Thoracic aorta (tissue), 2 donors: ENCODE results near the gene UGP2. TPM values are rescaled to one million over a fixed set of nuclear protein-coding genes. Genes with fewer than 3 reads are reported as not detected.

ENCODE experiments used
- ATAC-seq: fragments of 150-250 bp; one replicate; pipeline ENCODE4 v1.8.0; 2017; ENCODE audit warnings: low read depth; ENCODE audit not compliant: insufficient number of reproducible peaks, low FRiP score
- DNase-seq: peaks from one replicate; pipeline ENCODE4 v3.0.0-alpha.2; 2020; ENCODE audit warnings: low spot score
- H3K27ac ChIP-seq, 2 donors: fragments of 200-600 bp; sonication (generic); 1 replicate in 1 of 2; 2 replicates in 1 of 2; pipeline ENCODE4 v1.5.1; 2016; ENCODE audit warnings: mild to moderate bottlenecking in 2 of 2, moderate library complexity in 2 of 2
- H3K27me3 ChIP-seq: fragments of 200-600 bp; sonication (generic); replicated peaks from 2 replicates; pipeline ENCODE4 v1.6.0; 2016; ENCODE audit warnings: mild to moderate bottlenecking; ENCODE audit not compliant: insufficient read depth
- H3K36me3 ChIP-seq: fragments of 200-600 bp; sonication (generic); one replicate; pipeline ENCODE4 v1.5.1; 2016
- H3K4me1 ChIP-seq, 2 donors: fragments of 200-600 bp; sonication (generic); 1 replicate in 1 of 2; 2 replicates in 1 of 2; pipeline versions ENCODE4 v1.5.1 to v1.6.0; 2016; ENCODE audit warnings: low read depth in 2 of 2, mild to moderate bottlenecking in 1 of 2; ENCODE audit not compliant: control insufficient read depth in 1 of 2
- H3K4me3 ChIP-seq: fragments of 200-600 bp; sonication (generic); 2 replicates; pipeline ENCODE4 v1.5.1; 2016; ENCODE audit warnings: mild to moderate bottlenecking
- H3K9me3 ChIP-seq: fragments of 200-600 bp; sonication (generic); 2 replicates; pipeline ENCODE4 v1.5.1; 2016
- total RNA-seq, 2 donors: library from RNA; depleted of rRNA; stranded (reverse); fragments of >200 nt; gene quantifications; one replicate each; pipeline versions ENCODE4 v1.1.0 to v1.2.3, GENCODE V29; 2016
- TF ChIP-seq, protein P1 (sequence below): fragments of 200-600 bp; sonication (generic); IDR thresholded peaks from one replicate; pipeline ENCODE4 v1.5.1; 2019; ENCODE audit warnings: antibody characterized with exemption

The UGP2 gene
- total RNA-seq, 2 donors from 2014 or later: 103 to 176 TPM

- Histone ChIP-seq H3K27me3 (no peaks in the 10 kb centered on the region), H3K36me3 (peaks cover 30% of the 10 kb centered on the region), H3K4me1 (no peaks in the 10 kb centered on the region), H3K4me3 (no peak overlapping the region), H3K9me3 (no peaks in the 10 kb centered on the region), H3K27ac (no peak overlapping the region)
- DNase-seq (no peak), ATAC-seq (no peak)
- TF ChIP-seq, protein P1, sequence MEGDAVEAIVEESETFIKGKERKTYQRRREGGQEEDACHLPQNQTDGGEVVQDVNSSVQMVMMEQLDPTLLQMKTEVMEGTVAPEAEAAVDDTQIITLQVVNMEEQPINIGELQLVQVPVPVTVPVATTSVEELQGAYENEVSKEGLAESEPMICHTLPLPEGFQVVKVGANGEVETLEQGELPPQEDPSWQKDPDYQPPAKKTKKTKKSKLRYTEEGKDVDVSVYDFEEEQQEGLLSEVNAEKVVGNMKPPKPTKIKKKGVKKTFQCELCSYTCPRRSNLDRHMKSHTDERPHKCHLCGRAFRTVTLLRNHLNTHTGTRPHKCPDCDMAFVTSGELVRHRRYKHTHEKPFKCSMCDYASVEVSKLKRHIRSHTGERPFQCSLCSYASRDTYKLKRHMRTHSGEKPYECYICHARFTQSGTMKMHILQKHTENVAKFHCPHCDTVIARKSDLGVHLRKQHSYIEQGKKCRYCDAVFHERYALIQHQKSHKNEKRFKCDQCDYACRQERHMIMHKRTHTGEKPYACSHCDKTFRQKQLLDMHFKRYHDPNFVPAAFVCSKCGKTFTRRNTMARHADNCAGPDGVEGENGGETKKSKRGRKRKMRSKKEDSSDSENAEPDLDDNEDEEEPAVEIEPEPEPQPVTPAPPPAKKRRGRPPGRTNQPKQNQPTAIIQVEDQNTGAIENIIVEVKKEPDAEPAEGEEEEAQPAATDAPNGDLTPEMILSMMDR: no peak
These were observed 46.4 kb downstream of the UGP2 start for GRCh38 chr2:63888053-63888452.

- TF ChIP-seq, protein P1: peak; percentile 53
- peaks cover 26% of the 10 kb centered on the region for H3K36me3 ChIP-seq
- ATAC-seq: no peak
- no peaks in the 10 kb centered on the region for H3K27me3 ChIP-seq
- no peaks in the 10 kb centered on the region for H3K9me3 ChIP-seq
- no peak overlapping the region for H3K27ac ChIP-seq
- H3K4me3 ChIP-seq: no peak overlapping the region
- H3K4me1 ChIP-seq: no peaks in the 10 kb centered on the region
- DNase-seq: no peak
These were observed 47.0 kb downstream of the UGP2 start for GRCh38 chr2:63888490-63889402.

- H3K36me3 ChIP-seq: peaks cover 26% of the 10 kb centered on the region
- ATAC-seq: no peak
- no peak overlapping the region for H3K27ac ChIP-seq
- no peaks in the 10 kb centered on the region for H3K27me3 ChIP-seq
- TF ChIP-seq, protein P1: no peak
- no peak for DNase-seq
- no peaks in the 10 kb centered on the region for H3K4me1 ChIP-seq
- no peak overlapping the region for H3K4me3 ChIP-seq
- H3K9me3 ChIP-seq: no peaks in the 10 kb centered on the region
These were observed 49.0 kb downstream of the UGP2 start for GRCh38 chr2:63890678-63891077.

GRCh38 chr2:63891488-63892030 is 49.9 kb downstream of the UGP2 start:
- H3K36me3 ChIP-seq: peaks cover 21% of the 10 kb centered on the region
- TF ChIP-seq, protein P1: no peak
- no peak overlapping the region for H3K27ac ChIP-seq
- no peaks in the 10 kb centered on the region for H3K27me3 ChIP-seq
- ATAC-seq (no peak), DNase-seq (no peak)
- H3K9me3 ChIP-seq: no peaks in the 10 kb centered on the region
- no peak overlapping the region for H3K4me3 ChIP-seq
- no peaks in the 10 kb centered on the region for H3K4me1 ChIP-seq

GRCh38 chr2:63893163-63893562 is 51.5 kb downstream of the UGP2 start:
- TF ChIP-seq, protein P1: no peak
- no peak for DNase-seq
- Histone ChIP-seq H3K36me3 (peaks cover 20% of the 10 kb centered on the region), H3K4me3 (no peak overlapping the region), H3K27me3 (no peaks in the 10 kb centered on the region), H3K27ac (peak overlapping the region in 1 of 2 donors; percentile 32), H3K4me1 (no peaks in the 10 kb centered on the region), H3K9me3 (no peaks in the 10 kb centered on the region)
- no peak for ATAC-seq
